ENCODE results near the gene COG4.
"Not testable (repeated sequence)": the region's sequence is repeated elsewhere in the genome, so short reads cannot be mapped to it uniquely, and the experiment has no call there.

The COG4 gene

DNA sequence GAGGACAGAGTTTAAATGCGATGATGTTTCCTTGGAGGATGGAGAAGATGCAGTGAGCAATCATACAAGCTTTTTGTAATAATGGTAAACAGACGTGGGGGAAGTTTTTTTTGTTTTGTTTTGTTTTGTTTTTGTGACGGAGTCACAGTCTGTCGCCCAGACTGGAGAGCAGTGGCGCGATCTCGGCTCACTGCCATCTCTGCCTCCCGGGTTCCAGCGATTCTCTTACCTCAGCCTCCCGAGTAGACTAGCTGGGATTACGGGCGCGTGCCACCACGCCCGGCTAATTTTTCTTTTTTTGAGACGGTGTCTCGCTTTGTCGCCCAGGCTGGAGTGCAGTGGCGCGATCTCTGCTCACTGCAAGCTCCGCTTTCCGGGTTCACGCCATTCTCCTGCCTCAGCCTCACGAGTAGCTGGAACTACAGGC, 1.1 kb upstream of the COG4 start:
- DNase-seq, result not testable (repeated sequence)

- no peak for DNase-seq
Observed at GRCh38 chr16:70523743-70524398, 517 bp upstream of the COG4 start, which contains the start of gene SF3B3. TSS of gene SF3B3 (plus strand) at chr16:70523816. CDS start at chr16:70526657, 2,841 bp downstream.

GRCh38 chr16:70522216-70523075, 908 bp downstream of the COG4 start:
- DNase-seq, result no peak

GRCh38 chr16:70520612-70521297, 2.6 kb downstream of the COG4 start:
- no peak for DNase-seq

- DNase-seq, result no peak
Observed at GRCh38 chr16:70512456-70512855, 10.9 kb downstream of the COG4 start.

GRCh38 chr16:70511833-70512232, 11.5 kb downstream of the COG4 start:
- no peak for DNase-seq

GRCh38 chr16:70510216-70510615, 13.1 kb downstream of the COG4 start:
- DNase-seq, result no peak

GRCh38 chr16:70508752-70509151, 14.6 kb downstream of the COG4 start:
- no peak for DNase-seq

DNA sequence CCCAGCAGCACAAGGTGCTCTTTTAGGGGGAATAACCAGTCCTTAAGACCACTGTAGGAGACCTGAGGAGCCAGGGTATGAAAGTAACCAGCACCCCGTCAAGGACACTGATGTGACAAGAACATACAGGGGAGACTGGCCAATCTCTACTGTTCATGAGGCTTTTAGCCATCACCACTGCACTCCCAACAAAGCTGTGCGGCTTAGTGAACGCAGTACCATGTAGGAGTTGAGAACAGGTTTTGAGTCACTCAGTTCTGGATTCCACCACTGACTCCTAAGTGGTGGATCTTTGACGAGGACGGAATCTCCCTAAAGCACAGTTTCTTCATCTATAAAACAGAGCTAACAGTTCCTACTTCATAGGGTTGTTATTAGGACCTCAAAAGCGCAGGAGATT, 26.8 kb downstream of the COG4 start:
- DNase-seq, result no peak

DNA sequence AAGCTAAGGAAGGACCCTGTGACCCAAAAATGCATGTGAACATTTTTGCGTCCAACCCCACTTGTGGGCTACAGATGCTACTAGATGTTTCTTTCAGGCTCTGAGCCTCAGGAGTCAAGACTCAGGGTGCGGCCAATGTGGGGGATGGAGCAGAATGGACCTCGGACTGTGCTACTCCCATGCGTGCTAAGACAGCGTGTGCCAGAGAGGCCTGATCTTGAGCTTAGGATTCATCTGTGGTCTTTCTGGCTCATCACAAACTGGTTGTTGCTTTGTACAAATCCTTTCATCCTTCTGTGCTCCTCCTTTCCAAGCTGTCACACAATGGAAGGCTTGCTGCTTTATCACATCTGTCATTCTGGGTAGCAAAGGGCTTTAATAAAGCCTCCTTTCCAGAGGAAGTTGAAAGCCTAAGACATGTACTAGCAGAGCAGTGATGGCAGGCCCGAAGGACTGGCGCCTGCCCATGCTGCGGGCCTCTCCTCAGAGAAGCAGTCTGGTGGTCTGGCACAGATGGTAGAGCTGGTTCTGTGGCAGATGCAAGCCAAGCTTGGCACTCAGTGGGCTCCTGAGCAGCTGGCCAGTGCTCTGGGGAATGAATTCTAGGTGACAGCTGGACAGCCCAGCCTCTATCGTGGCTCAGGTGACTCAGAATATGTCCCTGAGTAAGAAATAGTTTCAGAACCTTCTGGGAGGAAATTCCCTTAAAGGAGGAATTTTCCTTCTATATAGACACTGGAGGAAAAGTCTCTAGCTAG, 27.8 kb downstream of the COG4 start:
- DNase-seq, result no peak

GRCh38 chr16:70494777-70495176, 28.6 kb downstream of the COG4 start:
- no peak for DNase-seq

- DNase-seq, result no peak
Observed at GRCh38 chr16:70494202-70494770, 29.1 kb downstream of the COG4 start.

- DNase-seq, result no peak
Observed at GRCh38 chr16:70493802-70494201, 29.6 kb downstream of the COG4 start.

- DNase-seq, result no peak
Observed at GRCh38 chr16:70490261-70490660, 33.1 kb downstream of the COG4 start.

DNA sequence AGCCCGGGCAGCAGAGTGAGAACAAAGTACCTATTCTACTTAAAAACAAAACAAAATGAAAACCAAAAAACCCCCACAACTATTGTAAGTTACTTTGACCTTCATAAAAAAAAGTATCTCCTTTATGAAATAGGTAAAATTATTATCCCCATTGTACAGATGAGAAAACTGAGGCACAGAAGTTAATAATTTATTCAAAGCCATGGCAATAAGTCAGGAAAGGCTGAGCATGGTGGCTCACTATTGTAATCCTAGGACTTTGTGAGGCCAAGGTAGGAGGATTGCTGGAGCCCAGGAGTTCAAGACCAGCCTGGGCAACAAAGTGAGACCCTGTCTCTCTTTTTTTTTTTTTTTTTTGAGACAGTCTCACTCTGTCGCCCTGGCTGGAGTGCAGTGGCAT, 38.5 kb downstream of the COG4 start:
- no peak for DNase-seq

- no peak for DNase-seq
Observed at GRCh38 chr16:70483426-70483825, 39.9 kb downstream of the COG4 start.

DNA sequence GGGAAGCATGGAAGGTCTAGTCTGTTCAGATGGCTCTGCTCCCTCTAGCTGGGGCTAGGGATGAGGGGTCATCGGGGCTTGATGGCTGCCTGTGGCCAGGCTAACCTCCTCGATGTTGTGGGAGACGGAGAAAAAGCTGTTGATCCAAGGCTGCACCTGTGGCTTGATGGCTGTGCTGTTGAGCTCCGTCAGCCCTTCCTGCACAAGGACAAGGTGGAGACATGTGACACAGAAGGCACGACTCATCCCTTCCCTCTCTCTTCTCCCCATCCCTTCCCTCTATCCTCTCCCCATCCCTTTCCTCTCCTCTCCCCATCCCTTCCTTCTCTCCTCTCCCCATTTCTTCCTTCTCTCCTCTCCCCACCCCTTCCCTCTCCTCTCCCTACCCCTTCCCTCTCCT, 40.7 kb downstream of the COG4 start:
- DNase-seq, result no peak

GRCh38 chr16:70481929-70482536, 41.3 kb downstream of the COG4 start:
- no peak for DNase-seq

- DNase-seq, result no peak
Observed at GRCh38 chr16:70480127-70481105, 42.9 kb downstream of the COG4 start.

GRCh38 chr16:70478912-70479341, 44.4 kb downstream of the COG4 start:
- no peak for DNase-seq

GRCh38 chr16:70478169-70478568, 45.2 kb downstream of the COG4 start:
- no peak for DNase-seq

Measured in eye (tissue), 1 donor.